ENCODE measurements around the gene NAPEPLD. TPM values are rescaled to one million over a fixed set of nuclear protein-coding genes. Genes with fewer than 3 reads are reported as not detected.
"Not testable (repeated sequence)": the region's sequence is repeated elsewhere in the genome, so short reads cannot be mapped to it uniquely, and the experiment has no call there.

The NAPEPLD gene
- total RNA-seq, 2 experiments from 2014 or later = 6.3 to 6.8 TPM

DNA sequence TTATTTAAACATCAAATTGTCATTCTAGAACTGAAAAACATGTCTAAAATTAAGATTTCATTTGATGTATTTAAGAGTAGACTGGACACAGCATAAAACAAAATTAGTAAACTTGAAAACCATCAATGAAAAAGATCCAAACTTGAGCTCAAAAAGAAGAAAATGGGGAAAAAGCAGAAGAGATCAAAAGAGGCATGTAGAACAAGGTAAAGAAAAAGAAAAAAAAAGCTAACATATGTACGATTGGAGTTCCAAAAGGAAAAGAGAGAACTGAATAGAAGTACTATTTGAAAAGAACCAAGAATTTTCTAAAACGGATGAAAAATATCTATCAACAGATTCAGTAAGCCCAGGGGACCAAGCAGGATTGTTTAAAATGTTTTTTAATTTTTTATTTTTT lies 77.9 kb downstream of the NAPEPLD start:
- Mint-ChIP-seq H3K27ac (no peak overlapping the region), H3K9me3 (no peaks in the 10 kb centered on the region), H3K4me3 (no peak overlapping the region), H3K36me3 (ENCODE audit: low read depth) (peaks cover 3% of the 10 kb centered on the region), H3K4me1 (ENCODE audit: low read depth) (peaks cover 18% of the 10 kb centered on the region), H3K27me3 (ENCODE audit: low read depth) (no peaks in the 10 kb centered on the region)
- CTCF ChIA-PET = no interaction called here
- no peak for DNase-seq
- intact Hi-C loops (cut with micrococcal nuclease) = loop anchor here (10.0 kb wide), 2 partner anchors 334 to 1134 kb away; partner anchors contain the start of gene ORC5

DNA sequence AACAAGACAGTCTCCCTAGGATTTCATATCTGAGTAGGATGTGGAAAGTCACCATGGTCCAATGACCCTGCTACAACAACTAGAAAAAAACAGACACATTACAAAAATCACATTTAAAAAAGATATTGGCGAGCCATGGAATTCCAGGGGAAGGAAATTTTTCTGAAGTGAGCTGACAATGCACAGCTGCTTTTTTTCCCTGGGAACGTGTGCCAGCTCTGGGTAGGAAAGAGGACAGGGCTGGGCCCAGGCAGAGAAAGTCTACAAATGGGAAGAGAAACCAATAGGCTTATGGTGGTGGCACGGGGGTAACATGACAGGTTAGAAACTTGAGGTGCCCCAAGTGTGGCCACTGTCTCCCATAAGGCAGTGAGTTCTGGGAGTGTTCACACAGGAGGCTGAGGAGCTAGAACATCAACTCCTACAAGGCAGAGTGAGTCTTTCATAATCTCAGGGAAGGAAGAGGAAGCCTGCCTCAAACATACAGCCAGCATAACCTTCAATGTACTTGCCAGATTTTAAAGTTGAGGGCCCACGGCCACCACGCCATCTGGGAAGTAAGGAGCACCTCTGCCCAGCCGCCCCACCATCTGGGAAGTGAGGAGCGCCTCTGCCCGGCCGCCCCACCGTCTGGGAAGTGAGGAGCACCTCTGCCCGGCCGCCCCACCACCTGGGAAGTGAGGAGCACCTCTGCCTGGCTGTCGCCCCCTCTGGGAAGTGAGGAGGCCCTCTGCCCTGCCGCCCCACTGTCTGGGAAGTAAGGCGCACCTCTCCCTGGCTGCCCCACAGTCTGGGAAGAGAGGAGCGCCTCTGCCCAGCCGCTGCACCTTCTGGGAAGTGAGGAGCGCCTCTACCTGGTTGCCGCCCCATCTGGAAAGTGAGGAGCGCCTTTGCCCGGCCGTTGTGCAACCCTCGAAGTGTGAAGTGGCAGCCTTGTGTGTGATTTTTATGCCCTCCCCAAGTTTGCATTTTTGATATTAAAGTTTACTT lies 80.2 kb downstream of the NAPEPLD start:
- Mint-ChIP-seq H3K36me3 (ENCODE audit: low read depth) (no peaks in the 10 kb centered on the region), H3K4me1 (ENCODE audit: low read depth) (peaks cover 4% of the 10 kb centered on the region), H3K9me3 (no peaks in the 10 kb centered on the region), H3K27me3 (ENCODE audit: low read depth) (no peaks in the 10 kb centered on the region), H3K4me3 (no peak overlapping the region), H3K27ac (no peak overlapping the region)
- DNase-seq = no peak
- CTCF ChIA-PET = interaction anchor here (0.6 kb wide), 1 partner anchor 16 kb away, joined by 3 read pairs; no protein-coding TSS in a partner anchor
- intact Hi-C loops (cut with micrococcal nuclease) = no loop called here

- Mint-ChIP-seq H3K4me3 (no peak overlapping the region), H3K9me3 (no peaks in the 10 kb centered on the region), H3K27me3 (ENCODE audit: low read depth) (no peaks in the 10 kb centered on the region), H3K36me3 (ENCODE audit: low read depth) (no peaks in the 10 kb centered on the region), H3K27ac (no peak overlapping the region), H3K4me1 (ENCODE audit: low read depth) (no peaks in the 10 kb centered on the region)
- DNase-seq = peak; percentile 54
- intact Hi-C loops (cut with micrococcal nuclease) = no loop called here
- CTCF ChIA-PET = interaction anchor here (0.5 to 0.7 kb wide), 2 partner anchors 21 to 33 kb away, joined by 3 read pairs; no protein-coding TSS in a partner anchor
Measured at GRCh38 chr7:103065667-103066066, 83.2 kb downstream of the NAPEPLD start.

DNA sequence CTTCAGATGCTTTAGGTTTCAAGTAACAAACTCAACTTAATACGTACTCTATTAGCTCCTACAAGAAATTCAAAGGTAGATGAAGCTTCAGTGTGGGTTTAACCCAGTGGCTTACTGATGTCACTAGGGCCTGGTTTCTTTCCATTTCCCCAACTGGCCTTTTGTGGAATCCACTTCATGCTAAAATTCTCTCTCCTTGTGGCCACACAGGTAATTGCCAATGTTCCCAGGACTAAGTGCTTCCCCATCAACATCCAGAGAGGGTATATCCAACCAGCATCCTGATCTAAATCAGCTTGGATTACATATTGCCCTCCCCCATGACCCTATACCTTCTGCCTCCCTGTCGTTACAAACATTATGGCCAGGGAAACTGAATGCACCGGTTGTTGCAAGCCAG lies 85.0 kb downstream of the NAPEPLD start:
- no peaks in the 10 kb centered on the region for H3K4me1 Mint-ChIP-seq (ENCODE audit: low read depth)
- intact Hi-C loops (cut with micrococcal nuclease) = no loop called here

DNA sequence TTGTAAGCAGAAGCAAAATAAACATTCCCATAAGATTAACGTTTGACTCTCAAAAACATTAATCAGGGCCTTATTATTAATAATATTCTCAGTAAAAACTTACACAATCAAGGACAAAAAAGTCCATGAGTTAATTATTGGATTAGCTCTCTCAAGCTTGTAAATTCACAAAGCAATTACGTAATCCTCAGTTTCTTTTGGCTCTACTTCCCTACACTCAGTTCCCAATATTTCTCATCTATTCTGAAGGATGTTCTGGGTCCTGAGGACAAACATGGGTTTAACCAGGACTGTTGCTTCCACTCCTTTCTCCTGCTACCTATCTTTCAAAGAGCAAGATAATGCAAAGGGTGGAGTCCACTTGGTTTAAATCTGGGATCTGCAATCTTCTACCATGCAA lies 89.4 kb downstream of the NAPEPLD start:
- Mint-ChIP-seq H3K36me3 (ENCODE audit: low read depth) (peaks cover under 1% of the 10 kb centered on the region), H3K4me1 (ENCODE audit: low read depth) (no peaks in the 10 kb centered on the region), H3K27ac (no peak overlapping the region), H3K4me3 (no peak overlapping the region), H3K27me3 (ENCODE audit: low read depth) (no peaks in the 10 kb centered on the region), H3K9me3 (no peaks in the 10 kb centered on the region)
- CTCF ChIA-PET = no interaction called here
- no peak for DNase-seq
- intact Hi-C loops (cut with micrococcal nuclease) = loop anchor here (5.0 kb wide), 1 partner anchor 187 kb away; no protein-coding TSS in a partner anchor

More for the DNA sequence above, 85.0 kb downstream of the NAPEPLD start:
- H3K27me3 Mint-ChIP-seq (ENCODE audit: low read depth) = no peaks in the 10 kb centered on the region
- CTCF ChIA-PET = interaction anchor here (0.6 kb wide), 1 partner anchor 217 kb away, joined by 3 read pairs; no protein-coding TSS in a partner anchor
- H3K36me3 Mint-ChIP-seq (ENCODE audit: low read depth) = no peaks in the 10 kb centered on the region
- no peaks in the 10 kb centered on the region for H3K9me3 Mint-ChIP-seq
- H3K27ac Mint-ChIP-seq = no peak overlapping the region
- no peak overlapping the region for H3K4me3 Mint-ChIP-seq
- DNase-seq = no peak

DNA sequence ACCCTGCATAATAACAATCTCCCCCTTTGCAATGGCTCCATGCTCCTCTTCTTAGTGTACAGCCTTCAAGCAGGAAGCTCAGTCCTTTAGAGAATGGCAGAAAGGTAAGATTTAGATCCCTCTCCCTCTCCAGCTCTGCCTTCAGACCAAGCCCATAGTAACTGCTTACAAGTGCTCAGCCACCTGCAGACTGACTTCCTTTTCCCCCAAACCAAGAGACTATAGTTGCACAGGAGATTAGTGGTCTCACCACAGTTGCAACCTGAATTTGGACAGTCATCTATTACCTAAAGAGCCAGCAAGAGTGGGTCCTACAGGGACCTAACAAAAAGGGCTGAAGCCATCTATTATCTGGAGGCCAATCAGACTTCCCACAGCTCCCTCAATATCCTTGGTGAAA lies 90.8 kb downstream of the NAPEPLD start:
- Mint-ChIP-seq H3K27ac (no peak overlapping the region), H3K36me3 (ENCODE audit: low read depth) (peaks cover 2% of the 10 kb centered on the region), H3K9me3 (no peaks in the 10 kb centered on the region), H3K4me3 (no peak overlapping the region), H3K4me1 (ENCODE audit: low read depth) (no peaks in the 10 kb centered on the region), H3K27me3 (ENCODE audit: low read depth) (no peaks in the 10 kb centered on the region)
- CTCF ChIA-PET = no interaction called here
- no peak for DNase-seq
- intact Hi-C loops (cut with micrococcal nuclease) = loop anchor here (5.0 kb wide), 1 partner anchor 186 kb away; no protein-coding TSS in a partner anchor

DNA sequence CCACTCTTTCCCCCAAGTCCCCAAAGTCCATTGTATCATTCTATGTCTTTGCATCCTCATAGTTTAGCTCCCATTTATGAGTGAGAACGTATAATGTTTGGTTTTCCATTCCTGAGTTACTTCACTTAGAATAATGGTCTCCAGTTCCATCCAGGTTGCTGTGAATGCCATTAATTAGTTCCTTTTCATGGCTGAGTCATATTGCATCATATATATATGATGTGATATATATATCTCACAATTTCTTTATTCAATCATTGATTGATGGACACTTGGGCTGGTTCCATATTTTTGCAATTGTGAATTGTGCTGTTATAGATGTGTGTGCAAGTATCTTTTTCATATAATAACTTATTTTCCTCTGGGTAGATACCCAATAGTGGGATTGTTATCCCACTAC lies 92.9 kb downstream of the NAPEPLD start:
- H3K36me3 Mint-ChIP-seq (ENCODE audit: low read depth); DNase-seq; H3K27ac Mint-ChIP-seq; H3K4me1 Mint-ChIP-seq (ENCODE audit: low read depth); H3K9me3 Mint-ChIP-seq; CTCF ChIA-PET; H3K4me3 Mint-ChIP-seq; H3K27me3 Mint-ChIP-seq (ENCODE audit: low read depth): not testable (repeated sequence)
- intact Hi-C loops (cut with micrococcal nuclease) = loop anchor here (5.0 kb wide), 1 partner anchor 184 kb away; no protein-coding TSS in a partner anchor

- no peak overlapping the region for H3K4me3 Mint-ChIP-seq
- CTCF ChIA-PET = interaction anchor here (1.0 kb wide), 1 partner anchor 9 kb away, joined by 4 read pairs; no protein-coding TSS in a partner anchor
Measured at GRCh38 chr7:103051519-103051918, 97.4 kb downstream of the NAPEPLD start.

More at GRCh38 chr7:103051519-103051918, 97.4 kb downstream of the NAPEPLD start:
- Mint-ChIP-seq H3K27ac (no peak overlapping the region), H3K36me3 (ENCODE audit: low read depth) (peaks cover 7% of the 10 kb centered on the region), H3K27me3 (ENCODE audit: low read depth) (no peaks in the 10 kb centered on the region), H3K9me3 (peaks cover 5% of the 10 kb centered on the region), H3K4me1 (ENCODE audit: low read depth) (no peaks in the 10 kb centered on the region)
- no peak for DNase-seq
- intact Hi-C loops (cut with micrococcal nuclease) = no loop called here

Other genes starting within 250 kb of the NAPEPLD start
- not detected for gene LRRC17, start 236.1 kb downstream of the NAPEPLD start, total RNA-seq
- under 1 TPM; 0.54 to 0.74 TPM for gene FBXL13, start 74.3 kb downstream of the NAPEPLD start, total RNA-seq
- gene ARMC10, start 74.0 kb downstream of the NAPEPLD start, total RNA-seq = 10 to 100 TPM; 46.6 to 50.5 TPM
- 10 to 100 TPM; 83.9 to 90.1 TPM for gene PMPCB, start 148.3 kb upstream of the NAPEPLD start, total RNA-seq
- 10 to 100 TPM; 39.8 to 42.1 TPM for gene DNAJC2, start 195.7 kb upstream of the NAPEPLD start, total RNA-seq
- 100 to 1,000 TPM; 119 to 120 TPM for gene PSMC2, start 198.5 kb upstream of the NAPEPLD start, total RNA-seq

Measured in activated naive CD4-positive, alpha-beta T cell treated with anti-CD3 and anti-CD28 coated beads for 36 hours (primary cell).